Measurements from ENCODE around the gene RPL37.
"Not testable (repeated sequence)": the region's sequence is repeated elsewhere in the genome, so short reads cannot be mapped to it uniquely, and the experiment has no call there.

- TF ChIP-seq EZH2 (IDR thresholded peaks at IDR 0.05; ENCODE audit: insufficient read depth, low read length); CTCF (IDR thresholded peaks at IDR 0.05; ENCODE audit: insufficient read depth, low read depth, low read length): not testable (repeated sequence)
Measured at GRCh38 chr5:40786664-40787063, 48.4 kb downstream of the RPL37 start.
